ENCODE results near the gene CYP2A7.
"Not testable (repeated sequence)": the region's sequence is repeated elsewhere in the genome, so short reads cannot be mapped to it uniquely, and the experiment has no call there.

GRCh38 chr19:40852467-40853152, 29.4 kb downstream of the CYP2A7 start:
- not testable (repeated sequence) for TF ChIP-seq CTCF (IDR thresholded peaks at IDR 0.05); EZH2 (IDR thresholded peaks at IDR 0.05; ENCODE audit: borderline replicate concordance, insufficient read depth, low read depth, low read length, poor library complexity, severe bottlenecking)
